ENCODE results near the gene SLC35G6.
"Not testable (repeated sequence)": the region's sequence is repeated elsewhere in the genome, so short reads cannot be mapped to it uniquely, and the experiment has no call there.

Gene SLC35G6

GRCh38 chr17:7479213-7480088 lies 1.8 kb upstream of the SLC35G6 start, which contains the start of gene ZBTB4:
Gene ZBTB4, minus strand, starts transcription at chr17:7479631. Its CDS starts 12,830 bp downstream, at chr17:7466801.
- DNase-seq = peak; percentile 52

DNA sequence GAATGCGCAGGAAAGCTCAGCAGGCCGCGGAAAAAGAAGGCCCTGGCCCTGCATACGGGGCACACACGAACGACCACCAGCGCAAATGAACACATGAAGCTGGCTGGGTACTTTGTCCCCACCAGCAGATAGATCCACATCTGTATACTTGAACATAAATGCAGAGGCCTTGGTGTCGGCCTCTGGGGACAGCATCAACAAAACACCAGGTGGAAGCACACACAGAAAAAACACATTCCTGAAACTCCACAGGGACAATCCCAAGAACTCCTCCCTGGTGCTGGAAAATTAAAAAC lies 1.2 kb upstream of the SLC35G6 start:
- no peak for DNase-seq

- not testable (repeated sequence) for DNase-seq
These were observed 846 bp downstream of the SLC35G6 start for GRCh38 chr17:7481842-7482741.

- DNase-seq = not testable (repeated sequence)
These were observed 1.5 kb downstream of the SLC35G6 start for GRCh38 chr17:7482742-7483088.

GRCh38 chr17:7483255-7484066 lies 2.2 kb downstream of the SLC35G6 start:
- peak; percentile 93 for DNase-seq

DNA sequence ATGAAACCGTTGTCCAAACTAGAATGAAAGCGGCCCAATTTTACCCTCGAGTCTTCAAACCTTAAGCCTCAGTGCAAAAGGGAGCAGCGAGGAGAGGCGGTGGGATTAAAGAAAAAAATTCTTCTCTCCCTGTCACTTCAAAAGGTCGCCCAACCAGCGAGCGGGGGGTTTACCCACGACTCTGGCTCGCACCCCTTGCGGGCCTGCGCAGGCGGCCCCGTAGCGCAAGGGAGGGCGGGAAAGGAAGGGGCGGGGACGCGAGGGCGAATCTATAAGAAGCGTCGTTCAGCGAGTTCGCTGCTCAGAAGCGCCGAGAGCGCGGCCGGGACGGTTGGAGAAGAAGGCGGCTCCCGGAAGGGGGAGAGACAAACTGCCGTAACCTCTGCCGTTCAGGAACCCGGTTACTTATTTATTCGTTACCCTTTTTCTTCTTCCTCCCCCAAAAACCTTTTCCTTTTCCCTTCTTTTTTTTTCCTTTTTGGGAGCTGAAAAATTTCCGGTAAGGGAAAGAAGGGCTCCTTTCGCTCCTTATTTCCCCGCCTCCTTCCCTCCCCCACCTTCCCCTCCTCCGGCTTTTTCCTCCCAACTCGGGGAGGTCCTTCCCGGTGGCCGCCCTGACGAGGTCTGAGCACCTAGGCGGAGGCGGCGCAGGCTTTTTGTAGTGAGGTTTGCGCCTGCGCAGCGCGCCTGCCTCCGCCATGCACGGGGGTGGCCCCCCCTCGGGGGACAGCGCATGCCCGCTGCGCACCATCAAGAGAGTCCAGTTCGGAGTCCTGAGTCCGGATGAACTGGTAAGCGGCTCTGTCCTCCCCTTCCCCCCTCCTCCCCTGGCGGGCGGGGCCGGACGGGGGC lies 3.0 kb downstream of the SLC35G6 start, which contains the start of gene POLR2A:
Gene POLR2A (plus strand): TSS at position 300 of the 852 bp plus-strand sequence.
- peak; percentile 97 for DNase-seq

DNA sequence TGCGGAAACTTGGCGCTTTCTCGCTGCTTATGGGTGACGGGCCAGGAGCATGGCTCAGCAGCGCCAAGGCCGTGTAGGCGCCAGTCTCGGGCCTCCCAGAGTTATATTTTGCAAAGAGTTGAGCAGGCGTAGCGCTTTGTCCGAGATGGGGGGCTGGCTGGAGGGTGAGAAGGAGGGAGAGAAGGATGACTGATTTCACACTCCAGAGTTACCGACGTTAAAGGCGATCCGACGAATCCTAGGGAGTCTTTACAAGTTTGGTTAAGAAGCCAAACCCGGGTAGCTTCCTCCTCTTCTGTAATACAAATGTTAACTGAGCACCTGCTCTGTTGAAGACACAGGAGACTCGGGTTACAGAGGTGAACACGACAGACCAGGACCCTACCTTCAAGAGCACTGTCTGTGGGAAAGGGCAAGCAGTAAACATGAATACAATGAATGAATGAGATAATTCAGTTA lies 3.7 kb downstream of the SLC35G6 start:
- no peak for DNase-seq

DNA sequence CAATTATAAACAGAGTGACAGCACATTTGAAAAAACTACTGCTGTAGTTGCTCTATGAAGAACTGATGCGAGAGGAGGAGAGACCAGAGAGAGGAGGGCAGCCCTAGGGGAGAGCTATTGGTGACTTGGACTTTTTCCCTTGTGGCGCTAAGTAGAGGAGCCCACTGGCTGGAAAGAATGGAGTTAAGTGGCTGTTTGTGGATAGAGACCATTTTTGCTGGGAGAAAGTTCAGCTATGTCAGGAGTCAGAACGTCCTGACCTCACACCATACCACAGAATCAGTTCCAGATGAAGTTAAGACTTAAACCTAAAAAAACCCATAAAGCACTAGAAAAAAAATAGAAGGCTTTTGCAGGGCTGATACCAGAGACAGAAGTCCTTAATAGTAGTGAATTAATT lies 4.9 kb downstream of the SLC35G6 start:
- DNase-seq = peak; percentile 22

- no peak for DNase-seq
These were observed 8.9 kb downstream of the SLC35G6 start for GRCh38 chr17:7490144-7490543.

GRCh38 chr17:7491583-7491982 lies 10.3 kb downstream of the SLC35G6 start:
- DNase-seq = no peak

DNA sequence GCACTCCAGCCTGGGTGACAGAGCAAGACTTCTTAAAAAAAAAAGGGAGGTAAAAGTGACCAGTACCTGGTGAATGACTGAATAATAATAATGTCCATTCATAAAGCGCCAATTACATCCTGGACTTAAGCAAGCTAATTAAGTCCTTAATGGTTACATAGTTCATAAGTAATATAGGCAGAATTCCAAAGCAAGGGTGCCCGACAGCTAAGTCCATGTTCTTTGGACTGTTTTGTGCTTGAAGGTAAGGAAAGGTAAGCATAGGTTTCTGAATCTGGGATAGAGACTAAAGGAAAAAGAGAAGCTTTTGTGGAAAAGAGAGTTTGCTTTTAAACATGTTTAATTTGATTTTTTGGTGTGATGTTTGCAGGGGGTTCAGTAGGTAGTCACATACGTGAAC lies 12.7 kb downstream of the SLC35G6 start:
- no peak for DNase-seq

GRCh38 chr17:7495906-7496434 lies 14.7 kb downstream of the SLC35G6 start:
- DNase-seq = no peak

- DNase-seq = no peak
These were observed 15.4 kb downstream of the SLC35G6 start for GRCh38 chr17:7496470-7497183.

DNA sequence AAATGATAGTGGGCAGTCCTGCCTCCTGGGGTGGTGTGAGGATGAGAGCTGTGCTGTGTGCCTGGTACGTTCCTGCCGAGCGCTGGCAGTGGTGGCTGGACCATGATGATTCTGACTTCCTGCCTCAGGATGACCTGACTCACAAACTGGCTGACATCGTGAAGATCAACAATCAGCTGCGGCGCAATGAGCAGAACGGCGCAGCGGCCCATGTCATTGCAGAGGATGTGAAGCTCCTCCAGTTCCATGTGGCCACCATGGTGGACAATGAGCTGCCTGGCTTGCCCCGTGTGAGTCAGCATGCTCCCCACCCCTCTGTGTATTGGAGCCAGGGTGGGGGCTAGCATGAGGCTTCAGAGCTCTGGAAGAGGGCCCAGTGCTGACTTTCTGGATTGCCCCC lies 16.0 kb downstream of the SLC35G6 start:
- no peak for DNase-seq

- no peak for DNase-seq
These were observed 16.4 kb downstream of the SLC35G6 start for GRCh38 chr17:7497636-7498035.

GRCh38 chr17:7499161-7499560 lies 17.9 kb downstream of the SLC35G6 start:
- DNase-seq = no peak

DNA sequence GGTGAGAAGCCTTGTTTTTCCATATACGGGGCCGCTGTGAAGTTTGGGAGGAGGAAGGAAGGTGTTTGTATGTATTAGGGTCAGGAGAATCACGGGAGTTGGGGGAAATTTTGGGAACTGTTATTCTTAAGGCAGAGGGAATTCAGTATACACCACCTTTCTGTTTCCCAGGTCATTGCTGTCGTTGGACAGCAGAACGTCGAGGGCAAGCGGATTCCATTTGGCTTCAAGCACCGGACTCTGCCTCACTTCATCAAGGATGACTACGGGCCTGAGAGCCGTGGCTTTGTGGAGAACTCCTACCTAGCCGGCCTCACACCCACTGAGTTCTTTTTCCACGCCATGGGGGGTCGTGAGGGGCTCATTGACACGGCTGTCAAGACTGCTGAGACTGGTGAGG lies 20.5 kb downstream of the SLC35G6 start:
- DNase-seq = no peak

DNA sequence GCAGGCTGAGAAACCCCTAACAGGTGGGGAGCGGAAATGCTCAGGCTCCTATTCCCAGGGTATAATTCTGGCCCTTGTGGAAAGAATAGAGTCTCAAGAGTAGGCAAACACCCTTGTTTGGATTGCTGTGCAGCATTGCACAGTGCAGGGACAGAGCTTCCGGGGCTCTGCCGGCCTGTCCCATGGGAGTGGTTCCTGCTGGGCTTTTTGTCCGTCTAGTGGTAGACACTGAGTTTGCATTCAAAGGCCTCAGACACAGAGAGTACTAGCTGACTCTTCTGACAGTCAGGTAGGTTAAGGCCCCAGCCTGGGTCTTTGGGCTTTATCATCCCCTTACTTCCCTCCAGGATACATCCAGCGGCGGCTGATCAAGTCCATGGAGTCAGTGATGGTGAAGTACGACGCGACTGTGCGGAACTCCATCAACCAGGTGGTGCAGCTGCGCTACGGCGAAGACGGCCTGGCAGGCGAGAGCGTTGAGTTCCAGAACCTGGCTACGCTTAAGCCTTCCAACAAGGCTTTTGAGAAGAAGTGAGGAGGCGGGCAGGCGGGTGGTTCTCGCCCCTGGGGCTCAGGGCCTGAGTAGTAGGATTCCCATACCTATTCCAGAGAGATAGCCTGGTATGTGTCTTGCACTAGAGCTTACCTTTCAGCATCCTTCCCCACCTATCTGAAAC lies 21.1 kb downstream of the SLC35G6 start:
- DNase-seq = no peak

- DNase-seq = no peak
These were observed 21.7 kb downstream of the SLC35G6 start for GRCh38 chr17:7502987-7503386.

- no peak for DNase-seq
These were observed 22.3 kb downstream of the SLC35G6 start for GRCh38 chr17:7503521-7503920.
